ENCODE measurements around the gene KLHL3.

DNA sequence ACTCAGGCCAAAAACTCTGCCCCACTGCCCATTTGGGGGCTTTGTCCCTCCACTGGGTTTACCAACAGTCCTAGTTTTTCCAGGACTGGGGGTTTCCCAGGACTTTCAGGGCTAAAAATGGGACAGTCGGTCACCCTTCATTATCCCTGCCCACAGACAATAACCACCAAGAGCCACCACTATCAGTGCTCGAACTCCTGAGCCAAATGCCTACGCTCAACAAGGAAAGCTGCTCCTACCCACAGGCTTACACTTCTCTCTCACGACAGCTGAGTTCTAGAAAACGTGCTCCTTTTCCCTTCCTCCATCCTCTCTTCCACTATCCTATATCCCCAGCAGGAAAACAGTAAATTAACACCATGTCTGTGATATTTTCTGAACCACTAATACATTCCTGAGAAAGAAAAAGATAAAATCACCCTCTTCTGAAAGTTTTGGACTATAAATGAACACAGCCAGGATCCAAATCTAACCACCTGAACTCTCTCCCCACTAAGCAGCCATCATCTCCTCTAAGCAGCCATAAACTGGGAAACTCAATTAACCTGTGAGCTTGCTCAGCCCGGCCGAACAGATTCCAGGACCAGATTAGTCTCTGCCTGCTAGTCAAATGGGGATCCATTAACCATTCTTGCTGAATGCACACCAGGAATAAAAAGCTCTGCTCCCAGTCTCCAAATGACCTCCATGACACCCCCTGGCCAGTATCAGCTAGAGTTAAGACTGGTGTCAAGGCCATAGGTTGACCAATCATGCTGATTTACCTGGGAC lies 41.8 kb downstream of the KLHL3 start:
- TF ChIP-seq, protein P1, sequence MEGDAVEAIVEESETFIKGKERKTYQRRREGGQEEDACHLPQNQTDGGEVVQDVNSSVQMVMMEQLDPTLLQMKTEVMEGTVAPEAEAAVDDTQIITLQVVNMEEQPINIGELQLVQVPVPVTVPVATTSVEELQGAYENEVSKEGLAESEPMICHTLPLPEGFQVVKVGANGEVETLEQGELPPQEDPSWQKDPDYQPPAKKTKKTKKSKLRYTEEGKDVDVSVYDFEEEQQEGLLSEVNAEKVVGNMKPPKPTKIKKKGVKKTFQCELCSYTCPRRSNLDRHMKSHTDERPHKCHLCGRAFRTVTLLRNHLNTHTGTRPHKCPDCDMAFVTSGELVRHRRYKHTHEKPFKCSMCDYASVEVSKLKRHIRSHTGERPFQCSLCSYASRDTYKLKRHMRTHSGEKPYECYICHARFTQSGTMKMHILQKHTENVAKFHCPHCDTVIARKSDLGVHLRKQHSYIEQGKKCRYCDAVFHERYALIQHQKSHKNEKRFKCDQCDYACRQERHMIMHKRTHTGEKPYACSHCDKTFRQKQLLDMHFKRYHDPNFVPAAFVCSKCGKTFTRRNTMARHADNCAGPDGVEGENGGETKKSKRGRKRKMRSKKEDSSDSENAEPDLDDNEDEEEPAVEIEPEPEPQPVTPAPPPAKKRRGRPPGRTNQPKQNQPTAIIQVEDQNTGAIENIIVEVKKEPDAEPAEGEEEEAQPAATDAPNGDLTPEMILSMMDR (IDR thresholded peaks at IDR 0.05) = no peak
- no peak for TF ChIP-seq ZFX (IDR thresholded peaks at IDR 0.05; ENCODE audit: borderline replicate concordance)

Measured in 22Rv1 (cell line).